ENCODE measurements around the gene ORC3.

DNA sequence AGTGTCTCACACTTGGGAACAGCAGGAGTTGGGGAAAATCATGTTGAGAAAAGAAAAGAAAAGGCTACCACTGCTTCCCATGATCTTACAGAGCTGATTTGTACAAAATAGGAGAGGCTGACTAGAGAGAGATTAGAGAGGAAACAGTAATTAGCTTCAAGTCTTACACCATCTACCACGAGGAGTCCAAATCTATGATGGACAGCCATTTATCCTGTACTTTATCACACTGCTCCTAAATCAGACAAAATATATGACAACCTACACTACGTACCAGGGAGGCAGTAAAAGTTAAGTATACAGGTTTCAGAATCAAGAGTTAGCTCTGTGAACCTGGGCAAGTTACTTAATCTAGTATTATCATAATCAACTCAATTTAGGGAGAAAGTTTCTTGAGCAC, 38.1 kb upstream of the ORC3 start:
- no peak for TF ChIP-seq POLR2A (IDR thresholded peaks at IDR 0.05; ENCODE audit: low read depth, low read length)
- TF ChIP-seq, protein P1, sequence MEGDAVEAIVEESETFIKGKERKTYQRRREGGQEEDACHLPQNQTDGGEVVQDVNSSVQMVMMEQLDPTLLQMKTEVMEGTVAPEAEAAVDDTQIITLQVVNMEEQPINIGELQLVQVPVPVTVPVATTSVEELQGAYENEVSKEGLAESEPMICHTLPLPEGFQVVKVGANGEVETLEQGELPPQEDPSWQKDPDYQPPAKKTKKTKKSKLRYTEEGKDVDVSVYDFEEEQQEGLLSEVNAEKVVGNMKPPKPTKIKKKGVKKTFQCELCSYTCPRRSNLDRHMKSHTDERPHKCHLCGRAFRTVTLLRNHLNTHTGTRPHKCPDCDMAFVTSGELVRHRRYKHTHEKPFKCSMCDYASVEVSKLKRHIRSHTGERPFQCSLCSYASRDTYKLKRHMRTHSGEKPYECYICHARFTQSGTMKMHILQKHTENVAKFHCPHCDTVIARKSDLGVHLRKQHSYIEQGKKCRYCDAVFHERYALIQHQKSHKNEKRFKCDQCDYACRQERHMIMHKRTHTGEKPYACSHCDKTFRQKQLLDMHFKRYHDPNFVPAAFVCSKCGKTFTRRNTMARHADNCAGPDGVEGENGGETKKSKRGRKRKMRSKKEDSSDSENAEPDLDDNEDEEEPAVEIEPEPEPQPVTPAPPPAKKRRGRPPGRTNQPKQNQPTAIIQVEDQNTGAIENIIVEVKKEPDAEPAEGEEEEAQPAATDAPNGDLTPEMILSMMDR (conservative IDR thresholded peaks at IDR 0.05; ENCODE audit: low read depth, low read length), result no peak
- TF ChIP-seq, protein P2, sequence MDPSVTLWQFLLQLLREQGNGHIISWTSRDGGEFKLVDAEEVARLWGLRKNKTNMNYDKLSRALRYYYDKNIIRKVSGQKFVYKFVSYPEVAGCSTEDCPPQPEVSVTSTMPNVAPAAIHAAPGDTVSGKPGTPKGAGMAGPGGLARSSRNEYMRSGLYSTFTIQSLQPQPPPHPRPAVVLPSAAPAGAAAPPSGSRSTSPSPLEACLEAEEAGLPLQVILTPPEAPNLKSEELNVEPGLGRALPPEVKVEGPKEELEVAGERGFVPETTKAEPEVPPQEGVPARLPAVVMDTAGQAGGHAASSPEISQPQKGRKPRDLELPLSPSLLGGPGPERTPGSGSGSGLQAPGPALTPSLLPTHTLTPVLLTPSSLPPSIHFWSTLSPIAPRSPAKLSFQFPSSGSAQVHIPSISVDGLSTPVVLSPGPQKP (IDR thresholded peaks at IDR 0.05; ENCODE audit: borderline replicate concordance, low read depth, low read length), result no peak

Measured in IMR-90 (cell line).